A673 (cell line): ENCODE results near the gene SPON1. TPM values are rescaled to one million over a fixed set of nuclear protein-coding genes. Genes with fewer than 3 reads are reported as not detected.

Experiments used
- BruUV-seq: library from RNA; stranded (reverse); fragments of 400-500 nt; replicated peaks from 2 replicates; lab custom pipeline; 2021; lab: Mats Ljungman, UMichigan
- CTCF ChIA-PET: fragments of 300-600 bp; sonication (Branson Sonifier 250); formaldehyde crosslinking; loops from one replicate; lab custom pipeline; 2022; ENCODE audit warnings: antibody characterized with exemption; lab: Charles Lee
- POLR2A ChIA-PET: fragments of 300-600 bp; sonication (Branson Sonifier 250); formaldehyde crosslinking; loops from one replicate; lab custom pipeline; 2022; ENCODE audit warnings: antibody characterized with exemption; ENCODE audit not compliant: low non-redundant PET; lab: Charles Lee
- DNase-seq: peaks from one replicate; pipeline ENCODE4 v3.0.0-alpha.2; 2015; ENCODE audit warnings: low spot score
- H3K27ac ChIP-seq: fragments of 200-600 bp; sonication (generic); 2 replicates; pipeline ENCODE4 v1.5.1; 2016; ENCODE audit warnings: mixed run types, low read depth, mild to moderate bottlenecking, mixed read lengths, antibody characterized with exemption, low read length; ENCODE audit not compliant: poor library complexity, severe bottlenecking
- H3K27me3 ChIP-seq: fragments of 200-600 bp; sonication (generic); replicated peaks from 2 replicates; pipeline ENCODE4 v1.6.1; 2017; ENCODE audit warnings: mixed run types, low read depth, mild to moderate bottlenecking, mixed read lengths, antibody characterized with exemption, low read length; ENCODE audit not compliant: insufficient read depth, poor library complexity
- H3K36me3 ChIP-seq: fragments of 200-600 bp; sonication (generic); 2 replicates; pipeline ENCODE4 v1.6.1; 2016; ENCODE audit warnings: mixed run types, mild to moderate bottlenecking, mixed read lengths, antibody characterized with exemption, low read length; ENCODE audit not compliant: insufficient read depth, poor library complexity, severe bottlenecking
- H3K4me1 ChIP-seq: fragments of 200-600 bp; sonication (generic); 2 replicates; pipeline ENCODE4 v1.6.1; 2017; ENCODE audit warnings: mixed run types, mild to moderate bottlenecking, mixed read lengths, antibody characterized with exemption, low read length; ENCODE audit not compliant: insufficient read depth, poor library complexity, severe bottlenecking
- H3K4me3 ChIP-seq: fragments of 200-600 bp; sonication (generic); 2 replicates; pipeline ENCODE4 v1.5.1; 2016; ENCODE audit warnings: low read depth, mixed run types, mild to moderate bottlenecking, mixed read lengths, low read length; ENCODE audit not compliant: poor library complexity, severe bottlenecking
- H3K9me3 ChIP-seq: fragments of 200-600 bp; sonication (generic); 2 replicates; pipeline ENCODE4 v1.6.1; 2016; ENCODE audit warnings: mixed run types, low read depth, mild to moderate bottlenecking, mixed read lengths, antibody characterized with exemption, low read length; ENCODE audit not compliant: poor library complexity, severe bottlenecking
- EZH2 ChIP-seq: fragments of 200-600 bp; sonication (generic); IDR thresholded peaks from 2 replicates; pipeline ENCODE4 v1.6.1; 2017; ENCODE audit warnings: borderline replicate concordance, low read depth, mild to moderate bottlenecking, mixed read lengths, antibody characterized with exemption, low read length; ENCODE audit not compliant: poor library complexity, severe bottlenecking
- intact Hi-C: fragments of 100-400 bp; cut with micrococcal nuclease; formaldehyde crosslinking; loops from one replicate; pipeline ENCODE4 v1.10.0; 2022; ENCODE audit not compliant: unreplicated experiment
- total RNA-seq: library from RNA; stranded (reverse); gene quantifications from 2 replicates; pipeline ENCODE4 v1.2.3, GENCODE V29; 2021
- TF ChIP-seq, protein P1 (sequence below): fragments of 300-800, 200-600 bp; sonication (generic); conservative IDR thresholded peaks from 2 replicates; pipeline ENCODE4 v1.5.1; 2017; ENCODE audit warnings: low read depth, mild to moderate bottlenecking, antibody characterized with exemption, low read length, moderate library complexity, mixed read lengths

The SPON1 gene
- total RNA-seq, 1 experiment from 2014 or later: not detected

DNA sequence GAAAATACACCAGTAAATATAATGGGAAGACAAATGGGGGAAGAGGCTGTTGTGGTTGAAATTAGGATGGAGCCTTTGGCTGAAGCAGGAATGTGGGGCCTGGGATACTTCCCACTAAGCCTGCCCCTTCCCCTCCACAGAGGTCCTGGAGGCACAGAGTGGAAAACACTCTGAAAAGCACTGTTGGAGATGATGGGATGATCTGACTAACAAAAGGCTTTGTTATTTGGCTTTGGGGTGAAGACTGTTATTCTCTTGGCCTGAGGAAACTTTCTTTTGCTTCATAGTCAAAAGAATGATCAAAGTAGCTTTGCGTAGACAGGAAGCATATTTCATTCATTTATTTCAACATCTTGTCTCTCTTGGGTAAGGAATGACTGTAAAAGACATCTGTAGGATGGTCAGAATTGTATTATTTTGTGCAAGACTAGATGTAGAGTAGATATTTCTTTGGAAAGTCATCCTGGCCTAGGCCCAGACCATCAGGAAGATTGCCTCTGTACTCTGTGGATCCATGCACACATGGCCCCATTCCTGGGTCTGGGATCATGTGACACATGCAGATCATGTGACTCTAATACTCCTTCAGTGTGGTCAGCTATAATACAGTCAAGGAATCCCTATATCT lies 111.4 kb downstream of the SPON1 start:
- Histone ChIP-seq H3K27ac (no peak overlapping the region), H3K9me3 (no peaks in the 10 kb centered on the region), H3K27me3 (peaks cover 13% of the 10 kb centered on the region), H3K4me1 (no peaks in the 10 kb centered on the region), H3K36me3 (no peaks in the 10 kb centered on the region), H3K4me3 (no peak overlapping the region)
- POLR2A ChIA-PET: no interaction called here
- no peak for DNase-seq
- intact Hi-C loops: no loop called here
- BruUV-seq: no TSS peak
- TF ChIP-seq, protein P1, sequence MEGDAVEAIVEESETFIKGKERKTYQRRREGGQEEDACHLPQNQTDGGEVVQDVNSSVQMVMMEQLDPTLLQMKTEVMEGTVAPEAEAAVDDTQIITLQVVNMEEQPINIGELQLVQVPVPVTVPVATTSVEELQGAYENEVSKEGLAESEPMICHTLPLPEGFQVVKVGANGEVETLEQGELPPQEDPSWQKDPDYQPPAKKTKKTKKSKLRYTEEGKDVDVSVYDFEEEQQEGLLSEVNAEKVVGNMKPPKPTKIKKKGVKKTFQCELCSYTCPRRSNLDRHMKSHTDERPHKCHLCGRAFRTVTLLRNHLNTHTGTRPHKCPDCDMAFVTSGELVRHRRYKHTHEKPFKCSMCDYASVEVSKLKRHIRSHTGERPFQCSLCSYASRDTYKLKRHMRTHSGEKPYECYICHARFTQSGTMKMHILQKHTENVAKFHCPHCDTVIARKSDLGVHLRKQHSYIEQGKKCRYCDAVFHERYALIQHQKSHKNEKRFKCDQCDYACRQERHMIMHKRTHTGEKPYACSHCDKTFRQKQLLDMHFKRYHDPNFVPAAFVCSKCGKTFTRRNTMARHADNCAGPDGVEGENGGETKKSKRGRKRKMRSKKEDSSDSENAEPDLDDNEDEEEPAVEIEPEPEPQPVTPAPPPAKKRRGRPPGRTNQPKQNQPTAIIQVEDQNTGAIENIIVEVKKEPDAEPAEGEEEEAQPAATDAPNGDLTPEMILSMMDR: no peak
- no peak for TF ChIP-seq EZH2
- CTCF ChIA-PET: no interaction called here

DNA sequence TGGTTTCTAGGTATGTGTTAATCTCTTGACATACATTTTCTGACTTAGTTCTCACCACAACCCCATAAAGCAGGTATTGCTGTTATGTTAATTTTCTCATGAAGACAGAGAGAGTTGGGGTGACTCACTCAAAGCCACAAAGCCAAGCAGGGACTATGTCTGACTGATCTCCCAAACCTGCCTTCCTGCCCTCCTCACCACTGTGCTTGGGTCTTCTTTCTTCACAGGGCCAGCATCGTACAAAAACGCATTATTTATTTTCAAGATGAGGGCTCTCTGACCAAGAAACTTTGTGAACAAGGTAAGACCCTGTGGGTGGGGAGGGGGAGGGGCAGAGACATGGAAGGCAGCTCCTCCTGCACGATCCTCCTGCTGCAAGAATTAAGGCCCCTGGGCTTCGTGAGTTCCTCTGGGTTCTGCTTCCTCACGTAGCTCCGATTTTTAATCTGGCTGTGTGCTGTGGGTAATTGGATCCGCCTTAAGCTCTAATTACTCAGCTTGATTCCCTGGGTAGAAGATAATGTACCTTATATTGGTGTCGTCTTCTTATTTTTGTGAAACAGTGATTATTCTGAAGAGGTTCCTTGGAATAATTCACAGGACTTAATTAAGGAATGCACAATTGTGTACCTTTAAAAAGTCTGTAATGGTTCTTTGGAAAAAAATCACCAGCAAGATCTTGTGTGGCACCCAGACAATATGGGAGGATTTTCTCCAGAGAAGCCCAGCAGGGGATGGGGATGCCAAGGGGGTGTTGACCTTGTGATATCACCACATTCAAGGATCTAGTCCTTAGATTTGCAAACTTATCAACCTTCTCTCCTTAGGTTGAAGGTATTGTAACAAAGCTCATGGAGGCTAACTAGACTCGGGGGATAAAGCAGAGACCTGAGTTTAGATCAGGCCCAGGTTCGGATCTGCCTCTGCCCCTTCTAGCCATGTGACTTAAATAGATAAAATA lies 112.9 kb downstream of the SPON1 start:
- H3K36me3 ChIP-seq: no peaks in the 10 kb centered on the region
- BruUV-seq: no TSS peak
- TF ChIP-seq EZH2: no peak
- TF ChIP-seq, protein P1: no peak
- ChIA-PET POLR2A (no interaction called here), CTCF (no interaction called here)
- H3K27me3 ChIP-seq: peaks cover 13% of the 10 kb centered on the region
- intact Hi-C loops: no loop called here
- H3K9me3 ChIP-seq: no peaks in the 10 kb centered on the region
- no peak overlapping the region for H3K27ac ChIP-seq
- H3K4me3 ChIP-seq: no peak overlapping the region
- H3K4me1 ChIP-seq: no peaks in the 10 kb centered on the region
- DNase-seq: no peak

DNA sequence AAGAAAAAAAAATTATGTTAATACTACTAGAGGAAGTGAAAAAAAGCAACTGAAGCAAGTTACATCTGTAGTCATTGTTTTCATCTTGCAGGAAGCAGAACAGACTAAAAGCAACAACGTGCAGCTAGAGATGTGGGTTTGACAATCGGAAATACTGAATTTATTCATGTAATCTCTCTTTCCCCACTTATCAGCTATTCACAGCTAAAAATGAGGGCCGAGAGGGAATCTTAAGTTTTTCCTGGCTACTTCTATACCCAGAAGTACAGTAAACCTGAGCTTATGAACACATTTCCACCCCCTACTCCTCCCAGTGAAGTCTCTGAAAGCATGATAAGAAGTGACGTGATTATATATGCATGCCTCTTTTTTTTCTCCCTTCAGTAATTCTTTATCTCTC lies 116.5 kb downstream of the SPON1 start:
- H3K4me3 ChIP-seq: no peak overlapping the region
- CTCF ChIA-PET: no interaction called here
- no peaks in the 10 kb centered on the region for H3K36me3 ChIP-seq
- H3K27ac ChIP-seq: no peak overlapping the region
- BruUV-seq: no TSS peak
- no peak for DNase-seq
- POLR2A ChIA-PET: no interaction called here
- intact Hi-C loops: no loop called here
- no peaks in the 10 kb centered on the region for H3K4me1 ChIP-seq
- H3K9me3 ChIP-seq: no peaks in the 10 kb centered on the region
- TF ChIP-seq, protein P1: no peak
- no peak for TF ChIP-seq EZH2
- H3K27me3 ChIP-seq: peaks cover 18% of the 10 kb centered on the region
